Thyroid gland (tissue), 4 donors: ENCODE measurements around the gene ANO6.

Experiments
- CTCF ChIP-seq, 6 experiments: fragments of 200-600 bp in 3 of 6; fragments of 450-650 bp in 3 of 6; sonication (generic) in 3 of 6; IDR thresholded peaks; one replicate each; pipeline ENCODE4 v1.5.1; 2016 to 2019; ENCODE audit warnings: antibody characterized with exemption in 6 of 6, mild to moderate bottlenecking in 2 of 6, inconsistent platforms in 1 of 6, moderate library complexity in 1 of 6
- POLR2A ChIP-seq, 2 donors: fragments of 450-650 bp; IDR thresholded peaks; one replicate each; pipeline ENCODE4 v1.6.1; 2017; ENCODE audit warnings: antibody characterized with exemption in 2 of 2, mild to moderate bottlenecking in 2 of 2, moderate library complexity in 1 of 2

- TF ChIP-seq POLR2A (IDR thresholded peaks at IDR 0.05) (no peak), CTCF (IDR thresholded peaks at IDR 0.05) (no peak)
Observed at GRCh38 chr12:45254254-45254653, 38.4 kb downstream of the ANO6 start.
